ENCODE results near the gene ALKBH6.

- no peak for TF ChIP-seq CTCF (CRISPR knock-in tag; IDR thresholded peaks at IDR 0.05)
- no peak for TF ChIP-seq JUN (CRISPR knock-in tag; IDR thresholded peaks at IDR 0.05)
- no peak for TF ChIP-seq TARDBP (CRISPR knock-in tag; IDR thresholded peaks at IDR 0.05)
- no peak for TF ChIP-seq FOSL1 (CRISPR knock-in tag; IDR thresholded peaks at IDR 0.05; ENCODE audit: borderline replicate concordance)
- TF ChIP-seq CAMTA2 (CRISPR knock-in tag; IDR thresholded peaks at IDR 0.05; ENCODE audit: borderline replicate concordance): no peak
Measured at GRCh38 chr19:36001605-36002004, 12.4 kb downstream of the ALKBH6 start.

Measured in HepG2 (cell line).